Endothelial cell (in vitro differentiated cells): Measurements from ENCODE around the gene E2F6. TPM values are rescaled to one million over a fixed set of nuclear protein-coding genes. Genes with fewer than 3 reads are reported as not detected.

Source experiments
- DNase-seq: peaks from one replicate; pipeline ENCODE4 v3.0.0; 2021; ENCODE audit warnings: low spot score
- H3K27ac Mint-ChIP-seq: one replicate; pipeline ENCODE4 v1.8.0; 2021; ENCODE audit warnings: mixed read lengths, inconsistent platforms; ENCODE audit not compliant: unreplicated experiment
- H3K27me3 Mint-ChIP-seq: one replicate; pipeline ENCODE4 v1.8.0; 2021; ENCODE audit warnings: mild to moderate bottlenecking, moderate library complexity, mixed read lengths, inconsistent platforms; ENCODE audit not compliant: unreplicated experiment
- H3K36me3 Mint-ChIP-seq: one replicate; pipeline ENCODE4 v1.8.0; 2021; ENCODE audit warnings: mild to moderate bottlenecking, low read depth, mixed read lengths, inconsistent platforms; ENCODE audit not compliant: unreplicated experiment
- H3K4me1 Mint-ChIP-seq: one replicate; pipeline ENCODE4 v1.8.0; 2021; ENCODE audit warnings: mild to moderate bottlenecking, mixed read lengths, inconsistent platforms; ENCODE audit not compliant: unreplicated experiment
- H3K4me3 Mint-ChIP-seq: one replicate; pipeline ENCODE4 v1.8.0; 2021; ENCODE audit warnings: mild to moderate bottlenecking, mixed read lengths, inconsistent platforms; ENCODE audit not compliant: unreplicated experiment
- H3K9me3 Mint-ChIP-seq: one replicate; pipeline ENCODE4 v1.8.0; 2021; ENCODE audit warnings: mixed read lengths, inconsistent platforms; ENCODE audit not compliant: unreplicated experiment
- CTCF ChIP-seq: fragments of 200-600 bp; sonication (generic); IDR thresholded peaks from one replicate; pipeline ENCODE4 v1.5.0; 2021; ENCODE audit warnings: antibody characterized with exemption; ENCODE audit not compliant: unreplicated experiment
- total RNA-seq: library from RNA; stranded (reverse); fragmentation: NEBNext Ultra II Directional; extraction: Animal tissue kit (Norgen Biotek cat#: 25700); gene quantifications from one replicate; pipeline ENCODE4 v1.2.1, GENCODE V29; 2021; ENCODE audit not compliant: unreplicated experiment

The E2F6 gene
- total RNA-seq, 1 donor from 2014 or later = 20.4 TPM

GRCh38 chr2:11513319-11513718, 47.4 kb upstream of the E2F6 start:
- Mint-ChIP-seq H3K4me3 (no peak overlapping the region), H3K27ac (no peak overlapping the region), H3K4me1 (peaks cover 33% of the 10 kb centered on the region), H3K27me3 (peaks cover 9% of the 10 kb centered on the region), H3K9me3 (no peaks in the 10 kb centered on the region), H3K36me3 (peaks cover 8% of the 10 kb centered on the region)
- TF ChIP-seq CTCF = no peak
- no peak for DNase-seq

DNA sequence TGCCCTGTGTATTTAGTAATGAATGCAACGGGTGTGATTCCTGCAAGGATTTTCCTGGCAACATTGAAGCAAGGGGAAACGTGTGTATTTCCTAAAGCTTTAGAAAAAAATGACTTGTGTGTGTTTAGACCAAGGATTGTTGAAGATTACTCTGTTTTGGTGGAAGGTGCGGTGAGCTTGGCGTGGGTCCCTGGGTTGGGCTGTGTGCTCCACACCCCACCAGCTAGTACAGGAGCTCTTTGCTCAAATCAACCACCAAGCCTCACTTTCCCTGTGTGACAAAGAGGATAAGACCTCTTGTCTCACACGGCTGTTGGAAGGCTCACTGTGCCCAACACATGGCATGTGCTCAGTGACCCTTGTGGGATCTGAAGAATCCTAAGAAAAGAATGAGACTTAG, 46.5 kb upstream of the E2F6 start:
- Mint-ChIP-seq H3K4me1 (peaks cover 33% of the 10 kb centered on the region), H3K9me3 (no peaks in the 10 kb centered on the region), H3K4me3 (no peak overlapping the region), H3K27me3 (peaks cover 10% of the 10 kb centered on the region), H3K36me3 (peaks cover 8% of the 10 kb centered on the region), H3K27ac (no peak overlapping the region)
- DNase-seq = no peak
- no peak for TF ChIP-seq CTCF

- Mint-ChIP-seq H3K27me3 (peaks cover 8% of the 10 kb centered on the region), H3K9me3 (no peaks in the 10 kb centered on the region), H3K4me3 (no peak overlapping the region), H3K27ac (no peak overlapping the region), H3K4me1 (peaks cover 22% of the 10 kb centered on the region), H3K36me3 (no peaks in the 10 kb centered on the region)
- DNase-seq = no peak
- no peak for TF ChIP-seq CTCF
Observed at GRCh38 chr2:11509657-11510360, 43.8 kb upstream of the E2F6 start.

DNA sequence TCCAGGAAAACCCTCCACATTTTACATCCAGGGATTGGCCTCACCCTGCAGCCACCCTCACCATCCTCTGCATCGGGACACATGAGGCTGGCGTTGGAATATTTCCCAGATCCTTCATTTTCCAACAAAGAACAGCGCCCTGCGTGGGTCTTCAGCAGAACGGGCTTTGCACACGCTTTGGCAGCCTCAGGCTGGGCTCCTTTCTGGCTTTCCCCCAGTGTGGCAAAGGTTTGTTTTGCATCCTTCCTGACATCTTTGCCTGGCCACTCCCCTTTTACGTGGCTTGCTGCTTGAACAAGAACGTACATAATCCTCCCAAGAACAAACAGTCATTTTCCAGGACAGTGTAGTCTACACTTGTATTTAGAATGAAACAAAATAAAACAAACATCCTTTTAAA, 42.3 kb upstream of the E2F6 start:
- Mint-ChIP-seq H3K27ac (no peak overlapping the region), H3K9me3 (no peaks in the 10 kb centered on the region), H3K36me3 (no peaks in the 10 kb centered on the region), H3K27me3 (peaks cover 2% of the 10 kb centered on the region), H3K4me3 (no peak overlapping the region), H3K4me1 (peaks cover 8% of the 10 kb centered on the region)
- no peak for DNase-seq
- TF ChIP-seq CTCF = no peak

DNA sequence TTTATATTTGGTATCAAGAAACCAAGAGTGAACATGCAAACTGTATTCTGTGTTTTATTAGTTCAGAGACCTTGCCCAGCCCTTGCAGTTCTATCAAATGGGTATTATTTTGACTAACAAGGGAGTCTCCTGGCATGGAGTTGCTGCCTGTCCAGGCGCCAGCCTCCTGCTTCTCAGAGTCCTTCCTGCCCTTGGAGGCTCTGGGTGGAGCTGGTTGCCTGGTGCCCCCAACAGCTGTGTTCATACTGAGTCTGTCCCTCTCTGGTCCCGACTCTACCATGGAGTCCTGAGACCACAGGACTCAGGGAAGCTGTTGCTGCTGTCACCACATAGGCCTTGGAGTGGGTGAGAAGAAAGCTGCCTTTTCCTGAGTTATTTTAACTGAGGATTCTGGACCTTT, 41.6 kb upstream of the E2F6 start:
- TF ChIP-seq CTCF = no peak
- DNase-seq = no peak
- Mint-ChIP-seq H3K4me3 (no peak overlapping the region), H3K27me3 (peaks cover 2% of the 10 kb centered on the region), H3K9me3 (no peaks in the 10 kb centered on the region), H3K36me3 (peaks cover 3% of the 10 kb centered on the region), H3K27ac (no peak overlapping the region), H3K4me1 (peaks cover 6% of the 10 kb centered on the region)
